Hematopoietic multipotent progenitor cell (in vitro differentiated cells): ENCODE data around the gene UBE2O. TPM values are rescaled to one million over a fixed set of nuclear protein-coding genes. Genes with fewer than 3 reads are reported as not detected.
A peak's percentile ranks its signal among the peaks of the same experiment; 100 is the strongest.

Source experiments
- DNase-seq, 3 donors: peaks; one replicate each; pipeline ENCODE4 v3.0.0-alpha.2; 2011 to 2015; ENCODE audit warnings: low read depth in 2 of 3, low spot score in 2 of 3
- total RNA-seq: library from RNA; depleted of rRNA; stranded (reverse); fragments of >200 nt; gene quantifications from one replicate; pipeline ENCODE4 v1.2.3, GENCODE V29; 2012

The UBE2O gene
- total RNA-seq, 1 donor = 46.3 TPM

GRCh38 chr17:76398523-76399174 lies 54.3 kb downstream of the UBE2O start:
- no peak for DNase-seq

- peak; percentile 67 to 88 (median 75) for DNase-seq
These were observed 55.0 kb downstream of the UBE2O start for GRCh38 chr17:76397687-76398522.

GRCh38 chr17:76397184-76397583 lies 55.8 kb downstream of the UBE2O start:
- DNase-seq = no peak

GRCh38 chr17:76395980-76396379 lies 57.0 kb downstream of the UBE2O start:
- no peak for DNase-seq

- DNase-seq = no peak
These were observed 58.8 kb downstream of the UBE2O start for GRCh38 chr17:76394166-76394565.

- no peak for DNase-seq
These were observed 61.7 kb downstream of the UBE2O start for GRCh38 chr17:76391200-76391715.

GRCh38 chr17:76390003-76390421 lies 62.9 kb downstream of the UBE2O start:
- DNase-seq = no peak

- no peak for DNase-seq
These were observed 63.7 kb downstream of the UBE2O start for GRCh38 chr17:76388966-76389888.

GRCh38 chr17:76386966-76387765 lies 65.8 kb downstream of the UBE2O start:
- DNase-seq = no peak

- peak; percentile 63 to 88 (median 86) for DNase-seq
These were observed 66.8 kb downstream of the UBE2O start for GRCh38 chr17:76385892-76386786.

- DNase-seq = peak; percentile 18 to 82 (median 36)
These were observed 67.7 kb downstream of the UBE2O start for GRCh38 chr17:76384987-76385891.

- peak; percentile 35 to 57 (median 43) for DNase-seq
These were observed 68.5 kb downstream of the UBE2O start, which contains the start of gene SPHK1 for GRCh38 chr17:76384222-76384986. SPHK1 (plus strand) TSS chr17:76384609; CDS start chr17:76385645, 1,036 bp downstream.

- peak; percentile 33 to 72 (median 67) for DNase-seq
These were observed 69.3 kb downstream of the UBE2O start for GRCh38 chr17:76383546-76384221.

GRCh38 chr17:76382803-76383545 lies 70.0 kb downstream of the UBE2O start:
- peak in 2 of 3 donors; percentile 38 to 53 for DNase-seq

- peak in 1 of 3 donors; percentile 20 for DNase-seq
These were observed 70.6 kb downstream of the UBE2O start for GRCh38 chr17:76382351-76382802.
